ENCODE results near the gene DSC1.

DNA sequence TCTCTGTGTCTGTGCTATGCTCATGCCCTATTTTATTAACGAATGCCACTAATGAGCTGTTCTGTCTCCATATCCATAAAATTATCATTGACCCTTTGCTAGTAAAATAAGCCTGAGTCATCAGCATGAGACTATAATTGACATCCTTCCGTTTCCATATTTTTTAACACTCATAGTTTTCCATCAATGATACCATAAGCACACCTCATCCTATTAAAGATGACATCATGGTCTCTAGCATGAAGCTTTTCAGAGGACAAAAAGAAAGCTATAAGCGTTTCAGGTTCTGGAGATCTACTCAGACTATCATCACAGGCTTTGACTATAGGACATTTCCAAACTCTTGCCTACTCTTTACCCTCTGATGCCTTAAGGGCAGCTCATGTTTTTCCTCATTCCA, 59.2 kb downstream of the DSC1 start:
- TF ChIP-seq, protein P1, sequence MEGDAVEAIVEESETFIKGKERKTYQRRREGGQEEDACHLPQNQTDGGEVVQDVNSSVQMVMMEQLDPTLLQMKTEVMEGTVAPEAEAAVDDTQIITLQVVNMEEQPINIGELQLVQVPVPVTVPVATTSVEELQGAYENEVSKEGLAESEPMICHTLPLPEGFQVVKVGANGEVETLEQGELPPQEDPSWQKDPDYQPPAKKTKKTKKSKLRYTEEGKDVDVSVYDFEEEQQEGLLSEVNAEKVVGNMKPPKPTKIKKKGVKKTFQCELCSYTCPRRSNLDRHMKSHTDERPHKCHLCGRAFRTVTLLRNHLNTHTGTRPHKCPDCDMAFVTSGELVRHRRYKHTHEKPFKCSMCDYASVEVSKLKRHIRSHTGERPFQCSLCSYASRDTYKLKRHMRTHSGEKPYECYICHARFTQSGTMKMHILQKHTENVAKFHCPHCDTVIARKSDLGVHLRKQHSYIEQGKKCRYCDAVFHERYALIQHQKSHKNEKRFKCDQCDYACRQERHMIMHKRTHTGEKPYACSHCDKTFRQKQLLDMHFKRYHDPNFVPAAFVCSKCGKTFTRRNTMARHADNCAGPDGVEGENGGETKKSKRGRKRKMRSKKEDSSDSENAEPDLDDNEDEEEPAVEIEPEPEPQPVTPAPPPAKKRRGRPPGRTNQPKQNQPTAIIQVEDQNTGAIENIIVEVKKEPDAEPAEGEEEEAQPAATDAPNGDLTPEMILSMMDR (IDR thresholded peaks at IDR 0.05; ENCODE audit: poor library complexity): no peak
- no peak for TF ChIP-seq EZH2 (IDR thresholded peaks at IDR 0.05; ENCODE audit: borderline replicate concordance)

Data from hepatocyte (in vitro differentiated cells).